SU-DHL-6 (cell line): ENCODE results near the gene RPS29.

Experiments used
- CTCF ChIP-seq: fragments of 200-600 bp; sonication (generic); IDR thresholded peaks from one replicate; pipeline ENCODE4 v1.5.1; 2017; ENCODE audit warnings: antibody characterized with exemption, mild to moderate bottlenecking, low read length, moderate library complexity; ENCODE audit not compliant: insufficient read depth, poor library complexity, severe bottlenecking
- EZH2phosphoT487 ChIP-seq: fragments of 200-600 bp; sonication (generic), shearing (Covaris generic); conservative IDR thresholded peaks from 2 replicates; pipeline ENCODE4 v1.6.1; 2018; ENCODE audit warnings: mild to moderate bottlenecking, antibody characterized with exemption, low read length, moderate library complexity, mixed read lengths

DNA sequence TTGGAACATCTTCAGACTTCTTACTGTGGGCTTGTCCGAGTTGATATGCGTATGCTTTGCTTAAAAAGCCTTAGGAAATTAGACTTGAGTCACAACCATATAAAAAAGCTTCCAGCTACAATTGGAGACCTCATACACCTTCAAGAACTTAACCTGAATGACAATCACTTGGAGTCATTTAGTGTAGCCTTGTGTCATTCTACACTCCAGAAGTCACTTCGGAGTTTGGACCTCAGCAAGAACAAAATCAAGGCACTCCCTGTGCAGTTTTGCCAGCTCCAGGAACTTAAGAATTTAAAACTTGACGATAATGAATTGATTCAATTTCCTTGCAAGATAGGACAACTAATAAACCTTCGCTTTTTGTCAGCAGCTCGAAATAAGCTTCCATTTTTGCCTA, 21.4 kb upstream of the RPS29 start:
- TF ChIP-seq CTCF (no peak), EZH2phosphoT487 (no peak)
